GM12874 (cell line): ENCODE results near the gene ANAPC7.

Source experiments
- CTCF ChIP-seq: IDR thresholded peaks from 2 replicates; pipeline ENCODE4 v1.5.1; 2011; ENCODE audit warnings: low read depth, mild to moderate bottlenecking, control low read depth, low read length, moderate library complexity; ENCODE audit not compliant: insufficient read depth

Gene ANAPC7

DNA sequence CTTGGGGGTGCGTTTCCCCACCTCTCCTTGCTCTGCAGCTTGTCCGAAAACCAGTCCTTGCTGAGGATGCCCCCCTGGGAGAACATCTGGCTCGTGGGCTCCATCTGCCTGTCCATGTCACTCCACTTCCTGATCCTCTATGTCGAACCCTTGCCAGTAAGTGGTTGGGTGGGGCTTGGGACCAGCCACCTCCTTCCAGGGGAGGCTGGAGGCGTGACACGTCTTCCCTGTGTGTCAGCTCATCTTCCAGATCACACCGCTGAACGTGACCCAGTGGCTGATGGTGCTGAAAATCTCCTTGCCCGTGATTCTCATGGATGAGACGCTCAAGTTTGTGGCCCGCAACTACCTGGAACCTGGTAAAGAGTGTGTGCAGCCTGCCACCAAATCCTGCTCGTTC lies 57.5 kb downstream of the ANAPC7 start:
- TF ChIP-seq CTCF: no peak

DNA sequence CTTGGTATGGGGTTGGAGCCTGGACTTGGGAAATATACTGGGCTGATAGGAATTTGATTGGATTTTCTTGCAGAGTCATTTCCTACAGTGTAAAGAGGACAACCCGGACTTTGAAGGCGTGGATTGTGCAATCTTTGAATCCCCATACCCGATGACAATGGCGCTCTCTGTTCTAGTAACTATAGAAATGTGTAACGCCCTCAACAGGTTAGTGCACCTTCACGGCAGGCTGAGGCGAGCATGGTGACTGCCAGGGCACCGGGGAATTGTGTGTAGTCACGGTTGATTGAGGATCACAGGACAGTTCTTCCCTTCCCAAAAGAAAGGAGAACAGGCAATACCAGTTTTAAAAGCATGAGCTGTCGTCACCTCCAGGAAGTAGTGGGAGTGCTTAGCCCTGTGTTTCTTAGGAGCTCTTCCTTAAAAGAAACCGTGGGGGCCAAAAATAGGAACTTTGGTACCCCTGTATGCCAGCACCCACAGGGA lies 58.3 kb downstream of the ANAPC7 start:
- no peak for TF ChIP-seq CTCF

DNA sequence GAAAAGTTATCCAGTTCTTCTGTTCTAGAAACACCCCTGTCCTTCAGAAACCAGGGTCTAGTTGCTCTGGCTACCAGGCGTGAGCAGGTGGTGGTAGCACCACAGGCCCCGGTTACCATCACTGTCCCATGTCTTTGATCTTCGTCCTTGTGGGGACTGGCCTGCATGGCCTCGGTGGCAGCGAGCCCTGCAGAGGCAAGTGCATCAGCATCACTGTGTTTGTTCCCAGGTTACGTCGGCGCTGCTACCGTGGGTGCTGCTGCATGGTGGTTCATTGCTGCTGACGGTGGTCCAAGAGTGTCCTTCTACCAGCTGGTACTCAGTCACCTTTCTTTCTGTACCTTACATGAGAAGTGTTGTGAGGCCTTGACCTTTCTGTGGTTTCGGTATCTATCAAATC lies 58.9 kb downstream of the ANAPC7 start:
- no peak for TF ChIP-seq CTCF

- TF ChIP-seq CTCF: no peak
Measured at GRCh38 chr12:110343736-110344555, 59.6 kb downstream of the ANAPC7 start.

DNA sequence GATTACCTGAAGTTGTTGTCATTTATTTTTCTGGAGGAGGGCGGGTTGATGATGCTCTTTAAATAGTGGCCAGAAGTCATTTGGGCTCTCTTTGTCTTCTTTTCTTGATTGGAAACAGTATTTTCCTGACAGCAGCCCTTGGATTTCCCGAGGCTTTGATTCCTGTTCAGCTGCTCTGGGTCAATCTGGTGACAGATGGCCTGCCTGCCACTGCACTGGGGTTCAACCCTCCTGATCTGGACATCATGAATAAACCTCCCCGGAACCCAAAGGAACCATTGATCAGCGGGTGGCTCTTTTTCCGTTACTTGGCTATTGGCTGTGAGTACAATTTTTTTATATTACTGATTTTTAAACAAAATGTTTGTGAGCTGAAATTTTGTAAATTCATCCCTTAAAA lies 60.4 kb downstream of the ANAPC7 start:
- TF ChIP-seq CTCF: no peak

DNA sequence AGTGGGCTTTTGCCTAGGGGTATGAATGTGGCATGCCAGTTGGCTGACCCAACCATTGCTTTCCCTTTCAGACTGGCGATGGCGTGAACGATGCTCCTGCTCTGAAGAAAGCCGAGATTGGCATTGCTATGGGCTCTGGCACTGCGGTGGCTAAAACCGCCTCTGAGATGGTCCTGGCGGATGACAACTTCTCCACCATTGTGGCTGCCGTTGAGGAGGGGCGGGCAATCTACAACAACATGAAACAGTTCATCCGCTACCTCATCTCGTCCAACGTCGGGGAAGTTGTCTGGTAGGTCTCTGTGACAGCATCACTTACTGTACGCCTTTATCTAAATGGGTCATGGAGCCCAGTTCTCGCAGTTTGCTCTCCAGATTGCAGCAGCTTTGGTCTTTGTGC lies 61.4 kb downstream of the ANAPC7 start:
- TF ChIP-seq CTCF: no peak

GRCh38 chr12:110340706-110341105 lies 62.8 kb downstream of the ANAPC7 start:
- TF ChIP-seq CTCF: no peak
